Keratinocyte (primary cell): ENCODE results near the gene ARMH1. TPM values are rescaled to one million over a fixed set of nuclear protein-coding genes. Genes with fewer than 3 reads are reported as not detected.

Experiments
- DNase-seq: peaks from one replicate; pipeline ENCODE4 v3.0.0-alpha.2; 2011; ENCODE audit warnings: low read depth, missing footprints, low spot score
- FAIRE-seq: peaks from 2 replicates; lab custom pipeline; 2011; peaks lifted over from hg19 to GRCh38; lab: Jason Lieb, UNC
- H2AFZ ChIP-seq: 2 replicates; pipeline ENCODE4 v1.6.0; 2012; ENCODE audit warnings: low read length, control low read depth, inconsistent platforms; ENCODE audit not compliant: control insufficient read depth
- H3K27ac ChIP-seq: 2 replicates; pipeline ENCODE4 v1.5.1; 2011; ENCODE audit warnings: low read length; ENCODE audit not compliant: control insufficient read depth, insufficient read depth
- H3K27me3 ChIP-seq: 3 replicates; pipeline ENCODE4 v1.6.0; 2011; ENCODE audit warnings: low read length; ENCODE audit not compliant: control insufficient read depth, insufficient read depth; ENCODE audit errors: extremely low read depth
- H3K36me3 ChIP-seq, 2 experiments: 2 replicates in 1 of 2; 3 replicates in 1 of 2; pipeline ENCODE4 v1.5.1; 2011; ENCODE audit warnings: low read length in 2 of 2, mild to moderate bottlenecking in 1 of 2; ENCODE audit not compliant: control insufficient read depth in 2 of 2, insufficient read depth in 2 of 2; ENCODE audit errors: extremely low read depth in 1 of 2
- H3K4me1 ChIP-seq: 3 replicates; pipeline ENCODE4 v1.5.1; 2011; ENCODE audit warnings: low read length; ENCODE audit not compliant: control insufficient read depth, insufficient read depth; ENCODE audit errors: extremely low read depth
- H3K4me2 ChIP-seq: 3 replicates; pipeline ENCODE4 v1.6.0; 2011; ENCODE audit warnings: low read depth, low read length; ENCODE audit not compliant: control insufficient read depth, insufficient read depth; ENCODE audit errors: extremely low read depth
- H3K4me3 ChIP-seq, 3 experiments: fragments of 200-600 bp in 1 of 3; sonication (generic) in 1 of 3; 2 replicates in 2 of 3; 3 replicates in 1 of 3; pipeline ENCODE4 v1.5.1; 2011 to 2016; ENCODE audit warnings: low read length in 3 of 3, mild to moderate bottlenecking in 3 of 3, control low read depth in 2 of 3, inconsistent platforms in 1 of 3, low read depth in 1 of 3, mixed read lengths in 1 of 3, mixed run types in 1 of 3, moderate library complexity in 1 of 3; ENCODE audit not compliant: control insufficient read depth in 2 of 3, insufficient read depth in 2 of 3; ENCODE audit errors: extremely low read depth in 1 of 3
- H3K79me2 ChIP-seq: 2 replicates; pipeline ENCODE4 v1.6.0; 2012; ENCODE audit warnings: low read length; ENCODE audit not compliant: control insufficient read depth, insufficient read depth
- H3K9ac ChIP-seq: 3 replicates; pipeline ENCODE4 v1.6.0; 2011; ENCODE audit warnings: low read length; ENCODE audit not compliant: control insufficient read depth, insufficient read depth; ENCODE audit errors: extremely low read depth
- H3K9me1 ChIP-seq: 3 replicates; pipeline ENCODE4 v1.6.0; 2011; ENCODE audit warnings: low read length; ENCODE audit not compliant: control insufficient read depth, insufficient read depth; ENCODE audit errors: extremely low read depth
- H3K9me3 ChIP-seq: 2 replicates; pipeline ENCODE4 v1.5.1; 2012; ENCODE audit warnings: low read depth, low read length; ENCODE audit not compliant: control insufficient read depth
- H4K20me1 ChIP-seq: 3 replicates; pipeline ENCODE4 v1.6.0; 2011; ENCODE audit warnings: low read length; ENCODE audit not compliant: control insufficient read depth, insufficient read depth; ENCODE audit errors: extremely low read depth
- EZH2 ChIP-seq: IDR thresholded peaks from one replicate; pipeline ENCODE4 v1.6.1; 2012; ENCODE audit warnings: inconsistent platforms, mild to moderate bottlenecking, low read length, moderate library complexity
- dilution Hi-C: fragments of 300-500 bp; cut with MboI; formaldehyde crosslinking; loops from one replicate; pipeline ENCODE4 v1.7.0; 2020; ENCODE audit warnings: low sequenced_read_pairs; ENCODE audit not compliant: extremely low pct_ligation_motif_present
- polyA plus RNA-seq, 5 experiments: library from polyadenylated mRNA; depleted of rRNA in 3 of 5; stranded (reverse) in 3 of 5; stranded (forward) in 1 of 5; unstranded in 1 of 5; fragments of >200 nt; gene quantifications; 1 replicate in 1 of 5; 2 replicates in 3 of 5; 3 replicates in 1 of 5; pipeline versions ENCODE4 v1.2.1 to v1.2.3, GENCODE V29; 2011 to 2012; ENCODE audit warnings: missing spikeins in 2 of 5, low read depth in 1 of 5, low replicate concordance in 1 of 5
- TF ChIP-seq, protein P1 (sequence below), 3 experiments: IDR thresholded peaks in 1 of 3; conservative IDR thresholded peaks in 1 of 3; optimal IDR thresholded peaks in 1 of 3; 2 replicates in 2 of 3; 3 replicates in 1 of 3; pipeline versions ENCODE3 to v1.5.1; 2011; ENCODE audit warnings: low read length in 3 of 3, mild to moderate bottlenecking in 3 of 3, moderate library complexity in 2 of 3, control low read depth in 1 of 3, inconsistent platforms in 1 of 3; ENCODE audit not compliant: insufficient read depth in 2 of 3; ENCODE audit errors: extremely low read depth in 1 of 3

ARMH1 gene
- polyA plus RNA-seq, 1 donor (not counting 4 experiments of a cell fraction or from before 2014, with no cell fraction given), result 0.22 TPM

GRCh38 chr1:44693900-44694299, 19.4 kb downstream of the ARMH1 start:
- dilution Hi-C loops, result no loop called here

DNA sequence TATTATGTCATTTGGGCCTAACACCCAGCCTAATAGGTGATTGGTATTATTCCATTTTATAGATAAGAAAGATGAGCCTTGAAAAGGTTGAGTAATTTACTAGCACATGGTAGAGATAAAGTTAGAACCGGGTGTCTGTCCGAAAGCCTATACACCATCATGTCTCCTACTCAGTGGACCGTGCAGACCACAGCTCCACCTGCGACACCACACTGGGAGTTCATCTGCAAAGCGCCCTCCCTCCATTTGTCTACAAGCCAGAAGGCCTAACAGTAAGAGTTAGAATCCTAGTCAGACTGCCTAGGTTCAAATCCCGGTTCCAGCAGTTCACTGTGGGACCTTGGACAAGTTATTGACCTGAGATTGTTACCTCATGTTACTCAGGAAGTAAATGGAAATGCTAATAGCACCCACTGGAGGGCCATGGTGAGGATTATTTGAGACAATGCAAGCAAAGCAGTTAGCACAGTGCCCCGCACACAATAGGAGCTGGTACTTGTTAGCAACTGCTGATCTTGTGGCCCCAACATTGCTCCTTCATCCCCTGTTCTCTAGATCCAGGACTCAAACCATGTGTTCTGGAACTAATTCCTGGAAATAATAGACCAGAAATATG, 20.5 kb downstream of the ARMH1 start:
- TF ChIP-seq, protein P1, sequence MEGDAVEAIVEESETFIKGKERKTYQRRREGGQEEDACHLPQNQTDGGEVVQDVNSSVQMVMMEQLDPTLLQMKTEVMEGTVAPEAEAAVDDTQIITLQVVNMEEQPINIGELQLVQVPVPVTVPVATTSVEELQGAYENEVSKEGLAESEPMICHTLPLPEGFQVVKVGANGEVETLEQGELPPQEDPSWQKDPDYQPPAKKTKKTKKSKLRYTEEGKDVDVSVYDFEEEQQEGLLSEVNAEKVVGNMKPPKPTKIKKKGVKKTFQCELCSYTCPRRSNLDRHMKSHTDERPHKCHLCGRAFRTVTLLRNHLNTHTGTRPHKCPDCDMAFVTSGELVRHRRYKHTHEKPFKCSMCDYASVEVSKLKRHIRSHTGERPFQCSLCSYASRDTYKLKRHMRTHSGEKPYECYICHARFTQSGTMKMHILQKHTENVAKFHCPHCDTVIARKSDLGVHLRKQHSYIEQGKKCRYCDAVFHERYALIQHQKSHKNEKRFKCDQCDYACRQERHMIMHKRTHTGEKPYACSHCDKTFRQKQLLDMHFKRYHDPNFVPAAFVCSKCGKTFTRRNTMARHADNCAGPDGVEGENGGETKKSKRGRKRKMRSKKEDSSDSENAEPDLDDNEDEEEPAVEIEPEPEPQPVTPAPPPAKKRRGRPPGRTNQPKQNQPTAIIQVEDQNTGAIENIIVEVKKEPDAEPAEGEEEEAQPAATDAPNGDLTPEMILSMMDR (optimal IDR thresholded peaks at IDR 0.05 in 1 of 3, IDR thresholded peaks at IDR 0.05 in 1 of 3, conservative IDR thresholded peaks at IDR 0.05 in 1 of 3; ENCODE audit: extremely low read depth in 1 of 3, insufficient read depth in 2 of 3, low read length in 3 of 3), result no peak
- no peak for TF ChIP-seq EZH2
- Histone ChIP-seq H3K9ac (no peak overlapping the region), H3K4me3 (no peak overlapping the region), H3K36me3 (no peaks in the 10 kb centered on the region), H3K4me1 (no peaks in the 10 kb centered on the region), H2AFZ (no peak overlapping the region), H3K4me2 (no peak overlapping the region), H4K20me1 (no peaks in the 10 kb centered on the region), H3K27ac (no peak overlapping the region), H3K27me3 (peaks cover 7% of the 10 kb centered on the region), H3K9me3 (no peaks in the 10 kb centered on the region), H3K79me2 (no peaks in the 10 kb centered on the region), H3K9me1 (no peaks in the 10 kb centered on the region)
- FAIRE-seq, result no peak
- no peak for DNase-seq
- dilution Hi-C loops, result no loop called here

More at GRCh38 chr1:44693900-44694299, 19.4 kb downstream of the ARMH1 start:
- Histone ChIP-seq H4K20me1 (no peaks in the 10 kb centered on the region), H3K9me3 (no peaks in the 10 kb centered on the region), H3K9me1 (no peaks in the 10 kb centered on the region), H3K36me3 (no peaks in the 10 kb centered on the region), H2AFZ (no peak overlapping the region), H3K79me2 (no peaks in the 10 kb centered on the region), H3K4me2 (no peak overlapping the region), H3K27ac (no peak overlapping the region), H3K27me3 (peaks cover 7% of the 10 kb centered on the region), H3K4me3 (no peak overlapping the region), H3K9ac (no peak overlapping the region), H3K4me1 (no peaks in the 10 kb centered on the region)
- no peak for DNase-seq
- FAIRE-seq, result no peak
- TF ChIP-seq, protein P1 (optimal IDR thresholded peaks at IDR 0.05 in 1 of 3, IDR thresholded peaks at IDR 0.05 in 1 of 3, conservative IDR thresholded peaks at IDR 0.05 in 1 of 3; ENCODE audit: extremely low read depth in 1 of 3, insufficient read depth in 2 of 3, low read length in 3 of 3), result no peak
- TF ChIP-seq EZH2, result no peak
